H1 (cell line): ENCODE data around the gene OLFM1. TPM values are rescaled to one million over a fixed set of nuclear protein-coding genes. Genes with fewer than 3 reads are reported as not detected.

Source experiments
- BRCA1 ChIP-seq: IDR thresholded peaks from 2 replicates; pipeline ENCODE4 v1.6.1; 2012; ENCODE audit warnings: low read depth, low read length, improper control_type of control experiment
- CBX8 ChIP-seq: fragments of 300-800, 300-1000 bp; sonication (generic); IDR thresholded peaks from 2 replicates; pipeline ENCODE4 v1.7.1; 2016; ENCODE audit warnings: low read depth, low read length, borderline replicate concordance
- CTBP2 ChIP-seq: IDR thresholded peaks from 2 replicates; pipeline ENCODE4 v1.7.0; 2011; ENCODE audit warnings: borderline replicate concordance, mild to moderate bottlenecking, moderate library complexity, mixed read lengths, low read length; ENCODE audit not compliant: insufficient read depth, insufficient read length
- POLR2AphosphoS5 ChIP-seq: IDR thresholded peaks from 2 replicates; pipeline ENCODE4 v1.6.1; 2011; ENCODE audit warnings: low read depth, low read length
- SIX5 ChIP-seq: IDR thresholded peaks from 2 replicates; pipeline ENCODE4 v1.6.1; 2011; ENCODE audit warnings: mild to moderate bottlenecking, low read depth, low read length
- TAF1 ChIP-seq: IDR thresholded peaks from 2 replicates; pipeline ENCODE4 v1.6.1; 2011; ENCODE audit warnings: mild to moderate bottlenecking, low read depth, low read length
- polyA plus RNA-seq, 7 experiments: library from polyadenylated mRNA; depleted of rRNA in 3 of 7; stranded (reverse) in 5 of 7; unstranded in 2 of 7; fragments of >200 nt in 5 of 7; fragments of 200-250 nt in 2 of 7; gene quantifications; 1 replicate in 5 of 7; 2 replicates in 1 of 7; 4 replicates in 1 of 7; pipeline versions ENCODE4 v1.2.1 to v1.2.3, GENCODE V29; 2011 to 2013; ENCODE audit warnings: missing spikeins in 2 of 7, mixed read lengths in 2 of 7
- total RNA-seq: library from RNA; stranded (reverse); fragmentation: NEBNext Ultra II Directional; extraction: Animal tissue kit (Norgen Biotek cat#: 25700); gene quantifications from 2 replicates; pipeline ENCODE4 v1.2.1, GENCODE V29; 2021

The OLFM1 gene
- total and polyA plus RNA-seq, 2 of the 8 experiments (the other 6 are each of a cell fraction or from before 2014, with no cell fraction given) = 53.0 to 53.4 TPM

- TF ChIP-seq CTBP2 (no peak), BRCA1 (no peak), POLR2AphosphoS5 (no peak), TAF1 (no peak), CBX8 (no peak), SIX5 (no peak)
These were observed 41.3 kb upstream of the OLFM1 start (continued) for GRCh38 chr9:135045928-135046738.
